ENCODE measurements around the gene ZNF397.

DNA sequence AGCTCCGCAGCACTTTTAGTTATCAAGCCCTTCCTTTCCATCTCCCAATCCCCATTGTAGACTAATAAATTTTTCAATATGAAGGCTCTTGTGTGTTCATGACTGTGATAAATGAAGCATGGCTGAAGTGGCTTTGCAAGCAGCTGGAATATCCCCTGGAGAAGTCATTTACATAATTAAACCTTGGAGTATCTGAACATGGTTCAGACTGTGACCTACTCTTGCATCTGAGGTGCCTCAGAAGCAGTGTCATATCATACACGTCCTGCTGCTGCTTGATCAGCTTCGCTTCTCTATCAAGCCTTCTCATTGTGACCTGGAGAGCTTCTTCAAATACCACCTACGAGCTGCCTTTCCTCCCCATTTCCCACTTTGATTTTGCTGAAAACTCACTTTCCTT, 48.4 kb upstream of the ZNF397 start:
- no peak for TF ChIP-seq EZH2 (optimal IDR thresholded peaks at IDR 0.05; ENCODE audit: low read depth, low read length)
- TF ChIP-seq, protein P1, sequence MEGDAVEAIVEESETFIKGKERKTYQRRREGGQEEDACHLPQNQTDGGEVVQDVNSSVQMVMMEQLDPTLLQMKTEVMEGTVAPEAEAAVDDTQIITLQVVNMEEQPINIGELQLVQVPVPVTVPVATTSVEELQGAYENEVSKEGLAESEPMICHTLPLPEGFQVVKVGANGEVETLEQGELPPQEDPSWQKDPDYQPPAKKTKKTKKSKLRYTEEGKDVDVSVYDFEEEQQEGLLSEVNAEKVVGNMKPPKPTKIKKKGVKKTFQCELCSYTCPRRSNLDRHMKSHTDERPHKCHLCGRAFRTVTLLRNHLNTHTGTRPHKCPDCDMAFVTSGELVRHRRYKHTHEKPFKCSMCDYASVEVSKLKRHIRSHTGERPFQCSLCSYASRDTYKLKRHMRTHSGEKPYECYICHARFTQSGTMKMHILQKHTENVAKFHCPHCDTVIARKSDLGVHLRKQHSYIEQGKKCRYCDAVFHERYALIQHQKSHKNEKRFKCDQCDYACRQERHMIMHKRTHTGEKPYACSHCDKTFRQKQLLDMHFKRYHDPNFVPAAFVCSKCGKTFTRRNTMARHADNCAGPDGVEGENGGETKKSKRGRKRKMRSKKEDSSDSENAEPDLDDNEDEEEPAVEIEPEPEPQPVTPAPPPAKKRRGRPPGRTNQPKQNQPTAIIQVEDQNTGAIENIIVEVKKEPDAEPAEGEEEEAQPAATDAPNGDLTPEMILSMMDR (IDR thresholded peaks at IDR 0.05; ENCODE audit: low read length), result no peak
